MCF 10A (cell line): ENCODE results near the gene TREM1. TPM values are rescaled to one million over a fixed set of nuclear protein-coding genes. Genes with fewer than 3 reads are reported as not detected.
"Not testable (repeated sequence)": the region's sequence is repeated elsewhere in the genome, so short reads cannot be mapped to it uniquely, and the experiment has no call there.

ENCODE experiments used
- BruUV-seq: library from RNA; stranded (reverse); fragments of 400-500 nt; replicated peaks from 2 replicates; lab custom pipeline; 2021; lab: Mats Ljungman, UMichigan
- CTCF ChIA-PET: fragments of 300-600 bp; sonication (Branson Sonifier 250); formaldehyde crosslinking; extraction: SDS; loops from one replicate; lab custom pipeline; 2021; ENCODE audit warnings: antibody characterized with exemption, inconsistent platforms; lab: Yijun Ruan, JAX
- POLR2A ChIA-PET: fragments of 300-600, 350-650 bp; sonication (Branson Sonifier 250); formaldehyde crosslinking; extraction: SDS; loops from one replicate; lab custom pipeline; 2020; ENCODE audit warnings: antibody characterized with exemption, inconsistent platforms; lab: Yijun Ruan, JAX
- DNase-seq: peaks from one replicate; pipeline ENCODE4 v3.0.0-alpha.2; 2018; ENCODE audit not compliant: unreplicated experiment
- H3K27ac Mint-ChIP-seq: one replicate; pipeline ENCODE4 v1.8.0; 2022; ENCODE audit warnings: mild to moderate bottlenecking, low read depth, mixed read lengths; ENCODE audit not compliant: unreplicated experiment
- H3K27me3 Mint-ChIP-seq: one replicate; pipeline ENCODE4 v1.8.0; 2022; ENCODE audit warnings: mixed read lengths; ENCODE audit not compliant: insufficient read depth, unreplicated experiment
- H3K36me3 Mint-ChIP-seq: one replicate; pipeline ENCODE4 v1.8.0; 2022; ENCODE audit warnings: mild to moderate bottlenecking, moderate library complexity, mixed read lengths; ENCODE audit not compliant: insufficient read depth, unreplicated experiment
- H3K4me1 Mint-ChIP-seq: one replicate; pipeline ENCODE4 v1.8.0; 2022; ENCODE audit warnings: mixed read lengths; ENCODE audit not compliant: insufficient read depth, unreplicated experiment
- H3K4me3 Mint-ChIP-seq: one replicate; pipeline ENCODE4 v1.8.0; 2022; ENCODE audit warnings: mild to moderate bottlenecking, moderate library complexity, mixed read lengths; ENCODE audit not compliant: unreplicated experiment
- H3K9me3 Mint-ChIP-seq: one replicate; pipeline ENCODE4 v1.8.0; 2022; ENCODE audit warnings: mixed read lengths; ENCODE audit not compliant: unreplicated experiment
- CTCF ChIP-seq: fragments of 200-600 bp; IDR thresholded peaks from one replicate; pipeline ENCODE4 v1.8.0; 2022; ENCODE audit warnings: antibody characterized with exemption, mild to moderate bottlenecking; ENCODE audit not compliant: unreplicated experiment
- intact Hi-C: fragments of 100-400 bp; cut with micrococcal nuclease; formaldehyde crosslinking; loops from 2 replicates; pipeline ENCODE4 v1.14.1; 2022
- total RNA-seq: library from RNA; stranded (reverse); gene quantifications from 2 replicates; pipeline ENCODE4 v1.2.3, GENCODE V29; 2022

TREM1 gene
- total RNA-seq, 1 experiment from 2014 or later, result 9.9 TPM

- CTCF ChIA-PET, result no interaction called here
- intact Hi-C loops, result no loop called here
- POLR2A ChIA-PET, result interaction anchor here (0.9 kb wide), 1 partner anchor 38 kb away, joined by 3 read pairs; no protein-coding TSS in a partner anchor
- no peak overlapping the region for H3K27ac Mint-ChIP-seq
- no peak overlapping the region for H3K4me3 Mint-ChIP-seq
- peaks cover 15% of the 10 kb centered on the region for H3K4me1 Mint-ChIP-seq
- BruUV-seq, result no TSS peak
- TF ChIP-seq CTCF, result no peak
- no peaks in the 10 kb centered on the region for H3K9me3 Mint-ChIP-seq
- peaks cover 18% of the 10 kb centered on the region for H3K27me3 Mint-ChIP-seq
- peaks cover 4% of the 10 kb centered on the region for H3K36me3 Mint-ChIP-seq
- DNase-seq, result no peak
Measured at GRCh38 chr6:41252401-41253169, 33.9 kb downstream of the TREM1 start.

GRCh38 chr6:41247882-41248705, 38.4 kb downstream of the TREM1 start:
- Mint-ChIP-seq H3K36me3 (peaks cover 4% of the 10 kb centered on the region), H3K27me3 (peaks cover 47% of the 10 kb centered on the region), H3K9me3 (no peaks in the 10 kb centered on the region), H3K4me1 (no peaks in the 10 kb centered on the region), H3K4me3 (no peak overlapping the region), H3K27ac (no peak overlapping the region)
- POLR2A ChIA-PET, result no interaction called here
- DNase-seq, result no peak
- no TSS peak for BruUV-seq
- CTCF ChIA-PET, result no interaction called here
- no peak for TF ChIP-seq CTCF
- intact Hi-C loops, result no loop called here

DNA sequence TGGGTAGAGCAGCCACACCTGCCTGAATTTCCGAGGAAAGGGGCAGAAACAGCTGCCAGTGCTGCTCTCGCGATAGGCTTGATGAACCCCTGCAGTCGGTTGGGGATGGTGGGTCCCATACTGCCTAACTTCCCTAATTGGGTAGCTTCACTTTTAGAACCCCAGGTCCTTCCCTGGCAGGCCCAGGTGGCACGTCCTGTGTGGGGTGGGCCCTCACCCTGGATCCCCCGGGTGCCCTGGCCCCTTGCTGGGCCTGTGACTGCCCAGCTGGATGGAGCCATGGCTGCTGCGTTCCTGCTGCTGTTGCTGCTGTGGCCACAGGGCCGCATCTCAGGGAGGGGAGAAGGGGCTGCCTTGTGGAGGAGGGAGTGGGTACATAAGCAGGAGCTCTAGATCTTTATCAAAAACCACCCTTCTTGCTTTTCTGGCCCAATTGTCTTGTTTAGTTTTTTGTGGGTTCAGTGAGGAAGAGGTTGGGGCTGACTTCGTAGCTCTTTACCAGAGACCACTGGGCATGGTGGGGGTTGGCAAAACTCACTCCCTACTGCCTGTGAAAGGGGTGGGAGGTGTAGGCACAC, 39.1 kb downstream of the TREM1 start:
- intact Hi-C loops, result no loop called here
- H3K27ac Mint-ChIP-seq, result no peak overlapping the region
- CTCF ChIA-PET, result no interaction called here
- no peaks in the 10 kb centered on the region for H3K9me3 Mint-ChIP-seq
- H3K27me3 Mint-ChIP-seq, result peaks cover 47% of the 10 kb centered on the region
- H3K4me1 Mint-ChIP-seq, result no peaks in the 10 kb centered on the region
- no peak for DNase-seq
- H3K36me3 Mint-ChIP-seq, result peaks cover 4% of the 10 kb centered on the region
- POLR2A ChIA-PET, result no interaction called here
- TF ChIP-seq CTCF, result no peak
- H3K4me3 Mint-ChIP-seq, result no peak overlapping the region
- BruUV-seq, result no TSS peak

GRCh38 chr6:41246529-41246928, 40.0 kb downstream of the TREM1 start:
- peaks cover 47% of the 10 kb centered on the region for H3K27me3 Mint-ChIP-seq
- POLR2A ChIA-PET, CTCF ChIA-PET, H3K4me1 Mint-ChIP-seq, H3K36me3 Mint-ChIP-seq, BruUV-seq, H3K27ac Mint-ChIP-seq, H3K4me3 Mint-ChIP-seq, H3K9me3 Mint-ChIP-seq, DNase-seq, intact Hi-C loops: not testable (repeated sequence)
